Measurements from ENCODE around the gene LAIR2.
"Not testable (repeated sequence)": the region's sequence is repeated elsewhere in the genome, so short reads cannot be mapped to it uniquely, and the experiment has no call there.

The LAIR2 gene

DNA sequence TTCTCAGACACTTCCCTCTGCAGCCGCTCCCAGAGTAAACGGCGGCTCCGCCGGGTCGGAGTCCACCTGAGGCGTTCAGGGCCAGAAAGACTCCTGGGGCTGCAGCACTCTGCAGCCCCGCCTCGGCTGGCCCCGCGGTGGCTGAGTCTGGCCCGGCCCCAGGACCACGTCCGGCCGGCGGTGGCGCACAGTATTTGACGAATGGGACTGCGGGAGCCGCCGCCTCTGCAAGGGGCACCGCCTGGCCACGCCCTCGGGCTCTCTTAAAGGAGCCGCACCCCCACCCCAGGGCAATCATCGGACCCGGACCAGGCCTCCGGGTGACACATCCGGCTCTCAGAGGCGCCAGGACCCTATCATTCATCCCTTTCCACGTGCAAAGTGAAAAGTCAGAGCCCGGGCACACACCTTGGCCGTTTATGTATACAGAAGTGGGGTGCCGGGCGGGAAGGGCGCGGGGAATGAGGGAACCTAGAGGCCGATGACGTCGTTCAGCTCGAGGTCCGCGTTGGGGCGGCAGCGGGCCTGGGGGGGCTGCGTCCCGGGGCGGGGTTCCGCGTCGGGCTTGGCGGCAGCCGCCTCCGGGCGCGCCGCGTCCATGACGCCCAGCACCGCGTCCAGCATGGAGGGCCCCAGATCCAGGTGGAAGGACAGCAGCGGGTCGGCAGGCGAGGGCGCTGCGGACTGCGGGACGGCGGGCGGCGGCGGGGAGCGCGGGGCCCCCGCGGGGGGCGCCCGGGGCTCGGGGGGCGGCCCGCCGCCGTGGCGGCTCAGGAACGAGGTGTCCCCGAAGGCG, 37.8 kb upstream of the LAIR2 start:
- DNase-seq, result no peak

DNA sequence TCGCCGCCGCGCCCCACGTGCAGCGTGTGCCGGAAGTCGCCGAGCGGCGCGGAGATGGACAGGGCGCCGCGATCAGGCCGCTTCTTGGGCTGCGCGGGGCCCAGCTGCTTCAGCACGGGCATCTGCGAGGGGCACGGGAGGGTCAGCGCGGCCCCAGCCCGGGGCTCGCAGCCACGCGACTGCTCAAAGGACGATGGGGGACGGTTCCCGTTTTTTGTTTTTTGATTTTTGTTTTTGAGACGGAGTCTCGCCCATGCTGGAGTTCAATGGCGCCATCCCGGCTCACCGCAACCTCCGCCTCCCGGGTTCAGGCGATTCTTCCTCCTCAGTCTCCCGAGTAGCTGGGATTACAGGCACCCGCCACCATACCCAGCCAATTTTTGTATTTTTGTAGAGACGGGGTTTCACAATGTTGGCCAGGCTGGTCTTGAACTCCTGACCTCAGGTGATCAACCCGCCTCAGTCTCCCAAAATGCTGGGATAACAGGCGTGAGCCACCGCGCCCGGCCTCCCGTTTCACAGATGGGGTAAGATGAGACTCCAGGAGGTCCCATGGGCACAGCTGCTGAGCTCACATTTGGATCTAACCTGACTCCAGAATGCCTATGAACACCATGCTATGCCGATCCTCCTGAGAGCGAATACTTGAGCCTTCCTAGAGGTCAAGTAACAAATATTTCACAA, 37.1 kb upstream of the LAIR2 start:
- no peak for DNase-seq

DNA sequence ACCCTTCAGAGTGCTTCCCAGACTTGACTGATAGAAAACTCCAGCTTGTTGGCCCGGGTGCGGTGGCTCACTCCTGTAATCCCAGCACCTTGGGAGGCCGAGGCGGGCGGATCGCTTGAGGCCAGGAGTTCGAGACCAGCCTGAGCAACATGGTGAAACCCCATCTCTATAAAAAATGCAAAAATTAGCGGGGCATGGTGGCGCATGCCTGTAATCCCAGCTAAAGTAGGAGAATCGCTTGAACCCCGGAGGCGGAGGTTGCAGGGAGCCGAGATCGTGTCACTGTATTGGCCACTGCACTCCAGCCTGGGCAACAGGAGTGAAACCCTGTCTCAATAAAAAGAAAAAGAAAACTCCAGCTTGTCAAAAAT, 36.5 kb upstream of the LAIR2 start:
- not testable (repeated sequence) for DNase-seq

DNA sequence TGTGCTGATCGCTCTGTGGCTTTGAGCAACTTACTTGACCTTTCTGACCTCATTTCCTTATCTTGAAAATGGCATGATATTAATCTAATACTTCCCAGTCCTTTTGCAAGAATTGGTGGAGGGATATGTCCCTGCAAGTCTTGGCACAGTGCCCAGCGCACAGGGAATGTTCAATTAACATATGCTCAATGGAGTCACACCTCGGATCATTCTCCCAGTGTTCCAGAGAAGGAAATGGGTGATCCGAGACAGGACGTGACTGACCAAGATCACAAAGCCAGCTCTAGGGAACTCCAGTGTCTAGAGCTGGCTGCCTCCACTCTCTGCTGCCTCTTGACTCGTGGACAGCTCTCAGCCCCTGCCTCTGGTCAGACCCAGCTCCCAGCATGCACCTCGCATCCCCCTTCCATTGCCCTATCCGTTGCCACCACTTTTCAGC, 33.1 kb upstream of the LAIR2 start:
- DNase-seq, result no peak

DNA sequence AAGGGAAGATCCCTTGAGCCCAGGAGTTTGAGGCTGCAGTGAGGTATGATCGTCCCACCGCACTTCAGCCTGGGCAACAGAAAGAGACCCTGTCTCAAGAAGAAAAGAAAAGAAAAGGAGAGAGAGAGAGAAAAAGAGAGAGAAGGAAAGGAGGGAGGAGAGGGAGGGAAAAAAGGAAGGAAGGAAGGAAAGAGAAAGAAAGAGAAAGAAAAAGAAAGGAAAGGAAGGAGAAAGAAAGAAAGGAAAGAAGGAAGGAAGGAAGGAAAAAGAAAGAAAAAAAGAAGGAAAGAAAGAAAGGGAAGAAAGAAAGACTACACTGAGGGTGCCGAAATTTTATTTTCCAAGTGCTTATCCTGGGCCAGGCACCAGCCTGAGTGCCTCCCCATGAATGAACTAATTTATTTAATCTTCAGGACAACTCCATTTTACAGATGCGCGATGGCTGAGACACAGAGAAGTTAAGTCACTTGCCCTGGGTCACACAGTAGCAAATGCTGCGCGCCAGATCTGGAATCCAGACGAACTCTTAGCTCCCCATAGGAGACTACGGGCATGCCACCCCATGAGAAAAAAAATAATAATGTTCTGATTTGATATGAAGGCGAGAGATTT, 32.2 kb upstream of the LAIR2 start:
- DNase-seq, result no peak

DNA sequence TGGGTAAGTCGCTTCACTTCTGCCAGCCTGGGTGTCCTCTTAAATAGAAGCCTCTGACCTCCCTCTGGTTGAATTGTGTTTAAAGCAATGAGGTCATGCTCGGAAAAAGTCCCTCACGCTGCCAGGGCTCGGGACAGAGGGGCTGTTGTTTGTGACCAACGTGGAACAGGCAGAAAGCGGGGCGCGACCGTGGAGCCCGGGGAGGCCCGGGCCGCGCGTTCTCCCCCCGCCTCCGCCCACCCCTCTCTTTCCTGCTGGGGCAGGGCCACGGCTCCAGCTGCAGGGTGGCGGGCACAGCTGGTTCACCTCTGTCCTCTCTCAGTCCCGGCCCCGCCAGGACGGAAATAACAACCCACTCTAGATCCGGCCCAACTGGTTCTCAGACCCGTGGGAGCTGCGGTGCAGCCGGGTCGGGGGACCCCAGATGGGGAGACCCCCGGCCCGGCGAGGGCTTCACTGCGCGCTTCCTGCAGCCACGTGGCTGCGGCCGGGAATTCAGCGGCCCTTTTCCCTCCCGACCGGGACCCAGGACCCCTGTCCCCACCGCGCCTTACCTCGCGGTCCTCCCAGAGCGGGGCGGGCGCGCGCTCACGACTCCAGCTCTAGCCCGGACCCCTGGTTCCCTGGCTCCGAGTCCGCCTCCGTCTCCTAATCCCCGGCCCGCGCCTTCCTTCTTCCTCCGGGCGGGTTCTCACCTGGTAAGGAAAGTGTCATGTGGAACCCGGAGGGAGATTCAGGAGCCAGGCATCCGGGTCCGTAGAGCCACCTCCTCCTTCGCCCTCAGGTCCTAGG, 31.4 kb upstream of the LAIR2 start:
- DNase-seq, result no peak

DNA sequence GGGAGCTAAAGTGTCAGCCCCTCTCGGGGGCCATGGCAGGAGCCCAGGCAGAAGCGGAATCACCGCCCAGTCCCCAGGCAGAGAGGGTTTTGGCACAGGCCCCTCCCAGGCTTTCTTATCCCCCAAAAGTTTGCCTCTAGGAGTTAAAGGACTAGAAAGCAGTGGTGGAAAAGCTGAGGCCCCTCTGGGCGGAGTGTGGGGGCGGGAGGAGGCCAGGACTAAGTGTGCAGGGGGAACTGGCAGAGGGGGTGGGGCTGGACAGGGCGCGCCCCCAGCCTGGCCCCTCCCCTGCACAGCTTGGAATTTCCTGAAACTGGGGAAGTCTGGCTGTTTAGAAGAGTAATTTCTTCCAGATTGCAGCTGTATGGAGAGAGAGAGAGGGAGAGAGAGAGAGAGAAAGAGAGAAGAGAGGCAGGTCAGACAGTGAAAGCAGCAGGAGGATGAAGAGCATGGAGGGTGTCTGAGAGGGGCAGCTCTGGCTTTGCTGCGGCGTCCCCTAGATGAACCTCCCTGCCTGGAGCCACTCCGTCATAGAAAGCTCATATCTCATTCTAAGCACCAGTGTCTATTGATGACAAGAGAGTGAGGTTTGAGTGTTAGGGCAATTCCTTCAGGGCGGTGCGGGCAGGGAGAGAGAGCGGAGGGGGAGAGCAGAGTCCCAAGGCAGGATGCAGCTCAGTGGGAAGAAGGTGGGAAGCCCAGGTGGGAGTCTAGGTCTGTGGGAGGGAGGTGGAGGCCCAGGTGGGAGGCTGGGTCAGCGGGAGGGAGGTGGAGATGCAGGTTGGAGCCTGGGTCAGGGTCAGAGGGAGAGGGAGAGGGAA, 29.4 kb upstream of the LAIR2 start, which contains the start of gene CDC42EP5:
TSS of gene CDC42EP5 (minus strand) at position 226 of the 821 bp plus-strand sequence. CDS start 7,749 bp downstream, outside the sequence.
- no peak for DNase-seq

DNA sequence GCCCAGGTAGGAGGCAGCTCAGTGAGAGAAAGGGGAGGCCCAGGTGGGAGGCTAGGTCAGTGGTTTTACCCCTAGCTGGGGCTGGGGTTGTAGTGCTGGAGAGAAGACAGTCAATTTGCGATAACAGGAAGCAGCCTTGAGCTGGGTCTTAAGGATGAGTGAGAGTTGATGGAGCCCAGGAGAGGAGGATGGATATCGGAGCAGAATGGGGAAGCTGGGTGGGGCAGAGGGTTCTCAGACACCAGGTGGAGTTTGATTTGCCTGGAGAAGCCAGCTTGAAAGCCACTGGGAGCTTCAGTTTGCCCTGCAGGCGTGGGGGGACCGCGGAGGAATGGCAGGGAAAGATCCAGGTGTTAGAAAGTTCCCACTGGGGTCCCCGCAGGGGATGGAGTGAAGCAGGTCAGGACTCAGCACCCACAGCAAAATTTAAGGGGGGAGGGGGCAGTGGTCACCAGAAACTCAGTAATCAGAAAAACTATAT, 28.7 kb upstream of the LAIR2 start:
- DNase-seq, result no peak

DNA sequence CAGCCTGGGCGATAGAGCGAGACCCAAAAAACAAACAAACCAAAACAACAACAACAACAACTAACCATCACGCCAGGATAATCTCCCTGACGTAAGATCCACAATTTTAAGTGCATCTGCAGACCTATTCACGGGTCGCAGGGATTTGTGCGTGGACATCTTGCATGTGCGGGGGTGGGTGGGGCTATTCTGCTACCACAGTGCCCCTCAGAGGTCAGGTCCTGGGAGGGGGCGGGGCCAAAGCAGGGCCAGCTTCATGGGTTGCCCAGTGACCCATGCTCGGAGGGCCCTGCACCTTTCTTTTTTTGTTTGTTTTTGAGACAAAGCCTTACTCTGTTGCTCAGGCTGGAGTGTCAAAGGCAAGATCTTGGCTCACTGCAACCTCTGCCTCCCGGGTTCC, 26.9 kb upstream of the LAIR2 start:
- no peak for DNase-seq

DNA sequence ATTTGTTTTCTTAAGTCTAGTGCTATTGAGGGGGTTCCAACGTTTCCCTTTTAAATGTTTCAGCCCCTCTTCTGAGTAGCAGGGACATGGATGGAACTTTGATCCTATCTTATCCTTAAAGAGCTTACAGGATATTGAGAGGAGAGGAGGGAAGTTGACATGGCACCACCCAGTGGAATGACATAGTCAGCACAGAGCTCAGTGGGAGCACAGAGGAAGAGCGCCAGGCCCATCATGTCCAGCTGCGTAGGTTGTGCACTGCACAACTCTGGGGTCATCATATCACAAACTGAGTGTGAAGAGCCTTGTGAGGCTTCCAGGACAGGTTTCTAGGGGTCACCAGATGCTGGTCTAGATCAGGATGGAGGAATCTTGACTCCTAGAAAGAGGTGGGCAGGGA, 25.0 kb upstream of the LAIR2 start:
- no peak for DNase-seq

DNA sequence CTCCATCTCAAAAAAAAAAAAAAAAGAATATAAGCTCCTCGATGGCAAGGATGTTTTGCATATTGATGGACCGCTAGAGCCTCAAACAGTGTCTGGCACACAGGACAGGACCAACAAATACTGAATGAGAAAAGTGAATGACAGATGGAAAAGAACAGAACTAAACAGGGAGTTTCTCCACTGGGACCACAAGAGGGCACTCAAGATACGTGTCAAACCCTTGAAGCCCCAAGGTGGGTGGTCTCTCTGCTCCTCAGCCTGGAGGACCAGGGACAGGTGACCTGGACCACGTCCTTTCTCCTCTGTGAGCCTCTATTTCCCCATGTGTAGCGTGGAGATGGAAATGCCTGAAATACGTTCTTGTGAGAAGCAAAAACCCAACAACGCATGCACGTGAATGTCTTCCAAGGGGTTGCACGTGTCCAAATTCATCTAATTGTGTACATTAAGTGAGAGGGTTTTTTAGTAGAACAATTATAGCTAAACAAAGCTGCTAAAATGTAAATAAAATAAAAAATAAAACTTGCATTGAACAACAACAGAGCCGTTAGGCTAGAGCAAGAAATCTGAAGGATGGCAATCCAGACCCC, 23.9 kb upstream of the LAIR2 start:
- DNase-seq, result no peak

DNA sequence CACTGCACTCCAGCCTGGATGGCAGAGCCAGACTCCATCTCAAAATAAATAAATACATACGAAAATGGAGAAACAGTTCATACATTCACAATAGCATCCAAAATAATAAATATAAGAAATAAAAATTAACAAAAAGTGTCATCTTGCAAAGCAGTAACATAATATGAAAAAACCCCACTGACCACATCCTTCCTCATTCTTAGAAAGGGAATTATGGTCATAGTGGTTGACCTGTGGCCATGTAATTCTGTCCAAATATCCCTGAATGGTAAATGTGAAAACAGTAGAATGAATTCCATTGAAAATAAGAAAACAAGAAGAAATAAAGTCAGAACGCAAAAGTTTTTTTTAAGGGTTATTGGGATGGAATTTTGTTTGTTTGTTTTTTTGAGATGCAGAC, 22.6 kb upstream of the LAIR2 start:
- DNase-seq, result no peak

DNA sequence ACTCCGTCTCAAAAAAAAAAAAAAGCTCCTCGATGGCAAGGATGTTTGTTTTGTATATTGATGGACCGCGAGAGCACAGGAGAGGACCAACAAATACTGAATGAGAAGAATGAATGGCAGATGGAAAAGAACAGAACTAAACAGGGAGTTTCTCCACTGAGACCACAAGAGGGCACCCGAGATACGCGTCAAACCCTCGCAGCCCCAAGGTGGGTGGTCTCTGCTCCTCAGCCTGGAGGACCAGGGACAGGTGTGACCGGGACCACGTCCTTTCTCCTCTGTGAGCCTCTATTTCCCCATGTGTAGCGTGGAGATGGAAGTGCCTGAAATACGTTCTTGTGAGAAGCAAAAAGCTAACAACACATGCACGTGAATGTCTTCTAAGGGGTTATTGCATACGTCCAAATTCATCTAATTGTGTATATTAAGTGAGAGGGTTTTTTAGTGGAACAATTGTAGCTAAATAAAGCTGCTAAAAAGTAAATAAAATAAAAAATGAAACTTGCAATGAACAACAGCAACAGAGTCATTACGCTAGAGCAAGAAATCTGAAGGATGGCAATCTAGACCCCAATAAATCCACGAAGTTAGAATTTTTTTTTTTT, 21.2 kb upstream of the LAIR2 start:
- DNase-seq, result no peak

DNA sequence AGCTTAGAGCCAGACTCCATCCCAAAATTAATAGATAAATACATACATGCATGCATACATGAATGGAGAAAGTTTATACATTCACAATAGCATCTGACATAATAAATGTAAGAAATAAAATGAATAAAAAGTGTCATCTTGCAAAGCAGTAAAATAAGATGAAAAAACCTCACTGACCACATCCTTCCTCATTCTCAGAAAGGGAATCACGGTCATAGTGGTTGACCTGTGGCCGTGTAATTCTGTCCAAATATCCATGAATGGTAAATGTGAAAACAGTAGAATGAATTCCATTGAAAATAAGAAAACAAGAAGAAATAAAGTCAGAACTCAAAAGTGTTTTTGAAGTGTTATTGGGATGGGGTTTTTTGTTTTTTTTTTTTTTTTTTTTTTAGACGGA, 19.7 kb upstream of the LAIR2 start:
- DNase-seq, result no peak

DNA sequence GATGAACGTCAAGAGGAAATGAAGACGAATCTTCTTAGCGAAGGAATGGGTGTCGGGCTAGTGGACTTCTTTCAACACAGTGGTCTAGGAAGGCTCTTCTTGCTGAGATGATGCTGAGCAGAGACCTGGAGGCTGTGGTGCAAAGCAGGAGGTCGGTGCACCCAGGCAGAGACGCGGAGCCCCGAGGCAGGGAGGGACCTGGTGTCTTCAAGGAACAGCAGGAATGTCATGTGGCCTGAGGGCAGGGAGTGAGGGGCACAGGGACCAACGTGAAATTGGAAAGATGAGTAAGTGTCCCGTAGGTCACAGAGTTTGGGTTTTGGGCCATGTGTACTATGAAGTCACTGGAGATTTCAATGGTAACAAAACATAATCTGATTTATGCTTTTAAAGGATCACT, 18.2 kb upstream of the LAIR2 start:
- no peak for DNase-seq

DNA sequence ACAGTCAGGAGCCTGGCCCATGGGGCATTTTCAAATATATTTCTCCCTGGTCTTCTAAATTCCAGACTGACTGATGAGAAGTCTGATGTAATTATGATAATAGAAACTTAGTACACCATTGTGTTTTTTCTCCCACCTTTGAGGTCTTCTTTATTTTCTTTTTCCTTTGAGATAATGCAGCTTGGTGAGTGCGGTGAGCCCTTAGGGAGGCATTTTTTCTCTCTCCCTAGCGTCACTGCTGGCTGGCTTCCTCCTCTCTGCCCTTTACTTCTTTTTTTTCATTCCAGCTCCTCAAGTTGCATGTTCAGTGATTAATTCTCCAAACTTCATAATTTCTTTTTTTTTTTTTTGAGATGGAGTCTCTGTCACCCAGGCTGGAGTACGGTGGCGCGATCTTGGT, 16.8 kb upstream of the LAIR2 start:
- DNase-seq, result no peak

DNA sequence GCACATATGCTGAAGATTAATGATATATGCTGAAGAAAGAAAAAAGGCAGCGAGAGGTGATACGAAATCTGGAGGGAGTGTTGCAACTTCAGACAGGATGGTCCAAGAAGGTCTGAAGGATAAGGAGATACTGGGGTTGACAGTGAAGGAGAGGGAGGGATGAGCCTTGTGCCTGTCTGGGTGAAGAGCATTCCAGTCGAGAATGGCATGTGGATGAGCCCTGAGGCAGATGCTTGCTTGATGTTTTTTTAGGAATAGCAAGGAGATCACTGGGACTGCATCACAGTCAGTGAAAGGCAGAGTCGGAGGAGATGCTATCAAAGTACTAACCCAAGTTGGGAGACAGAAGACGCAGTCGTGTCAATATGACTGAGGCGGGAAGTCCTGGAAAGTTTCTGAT, 13.3 kb upstream of the LAIR2 start:
- no peak for DNase-seq

DNA sequence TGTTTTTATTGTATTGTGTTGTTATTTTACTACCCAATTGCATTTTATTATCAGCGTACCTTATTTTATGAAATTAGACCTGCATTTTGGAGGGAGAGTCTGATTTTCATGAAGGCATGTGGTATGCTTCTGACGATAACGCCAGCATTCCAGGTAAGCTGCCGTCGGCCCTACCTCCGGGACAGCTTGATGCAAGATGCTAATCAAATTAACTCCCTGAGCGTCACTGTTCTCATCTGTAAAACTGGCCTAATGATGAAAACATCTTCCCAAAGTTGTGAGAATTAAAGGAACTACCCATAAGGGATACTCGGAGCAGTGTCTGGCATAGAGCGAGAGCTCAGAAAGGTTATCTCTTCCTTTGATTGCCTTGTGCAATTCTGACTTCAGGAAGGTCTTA, 12.9 kb upstream of the LAIR2 start:
- DNase-seq, result no peak

DNA sequence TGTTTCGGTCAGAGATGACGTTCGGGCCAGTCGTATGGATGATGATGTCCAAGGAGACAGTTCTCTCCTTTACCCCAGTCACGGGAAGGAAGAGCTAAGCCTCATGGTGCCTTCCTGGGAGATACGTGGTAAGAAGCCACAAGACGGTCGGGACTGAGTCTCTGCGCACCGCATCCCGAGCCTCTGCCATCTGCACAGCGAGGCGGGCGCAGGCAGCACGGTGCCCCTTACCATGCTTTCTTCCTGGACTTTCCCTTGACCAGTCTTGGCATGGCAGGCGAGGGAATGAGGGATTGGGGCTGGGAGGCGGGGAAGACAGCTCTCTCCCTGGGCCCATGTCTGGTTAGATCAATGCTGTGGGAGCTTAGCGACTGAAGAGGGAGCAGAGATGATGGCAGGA, 10.1 kb upstream of the LAIR2 start:
- no peak for DNase-seq

DNA sequence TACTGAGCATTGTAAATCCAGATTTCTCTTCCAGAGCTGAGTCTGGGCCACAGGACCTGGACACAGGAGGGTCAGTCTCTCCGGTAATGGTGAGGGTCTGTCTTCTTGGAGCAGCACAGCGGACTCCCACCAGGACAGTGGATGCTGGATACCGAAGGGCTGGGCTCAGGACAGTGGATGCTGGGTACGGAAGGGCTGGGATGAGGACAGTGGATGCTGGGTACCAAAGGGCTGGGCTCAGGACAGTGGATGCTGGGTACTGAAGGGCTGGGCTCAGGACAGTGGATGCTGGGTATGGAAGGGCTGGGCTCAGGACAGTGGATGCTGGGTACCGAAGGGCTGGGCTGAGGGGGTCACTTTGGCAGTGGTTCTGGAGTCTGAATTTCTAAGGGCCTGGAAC, 9.6 kb upstream of the LAIR2 start:
- DNase-seq, result not testable (repeated sequence)

DNA sequence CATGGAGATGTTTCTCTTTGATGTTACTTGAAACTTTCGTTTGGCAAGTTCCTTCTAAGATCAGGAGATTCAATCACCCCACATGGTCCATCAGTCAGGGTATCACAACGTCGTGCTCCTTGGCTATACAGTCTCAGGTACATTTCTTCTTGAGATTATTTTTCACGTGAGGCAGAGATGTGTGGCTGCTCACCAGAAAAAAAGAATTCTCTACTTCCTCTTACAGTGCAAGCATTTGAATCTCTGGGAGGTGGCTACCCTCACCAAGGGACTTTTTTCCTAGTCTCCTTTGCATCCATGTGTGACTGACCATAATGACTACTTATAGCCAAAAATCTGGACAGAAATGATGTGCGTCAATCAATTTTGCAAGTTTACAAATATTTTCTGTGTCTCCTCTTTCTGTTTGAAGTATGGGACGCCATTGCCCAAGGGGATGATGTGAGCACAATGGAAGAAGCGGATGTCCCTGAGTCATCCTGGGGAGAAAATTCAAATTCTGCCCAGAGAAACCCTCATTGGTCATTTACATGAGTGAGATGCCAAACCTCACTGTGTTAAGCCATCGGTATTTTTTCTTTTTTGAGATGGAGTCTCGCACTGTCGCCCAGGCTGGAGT, 8.6 kb upstream of the LAIR2 start:
- no peak for DNase-seq

All from NCI-H187 treated with DMSO at 0.1 percent for 48 hours (cell line).